Esophagus squamous epithelium (tissue), 4 donors: Measurements from ENCODE around the gene LSM10.

Experiments
- POLR2A ChIP-seq, 4 donors: fragments of 450-650 bp; IDR thresholded peaks; one replicate each; pipeline ENCODE4 v1.6.1; 2017; ENCODE audit warnings: antibody characterized with exemption in 4 of 4, mild to moderate bottlenecking in 4 of 4, moderate library complexity in 3 of 4
- TF ChIP-seq, protein P1 (sequence below), 6 experiments: fragments of 450-650 bp in 4 of 6; fragments of 200-600 bp in 2 of 6; sonication (generic) in 2 of 6; IDR thresholded peaks; one replicate each; pipeline ENCODE4 v1.5.1; 2016 to 2019; ENCODE audit warnings: antibody characterized with exemption in 6 of 6, mild to moderate bottlenecking in 4 of 6, moderate library complexity in 4 of 6

DNA sequence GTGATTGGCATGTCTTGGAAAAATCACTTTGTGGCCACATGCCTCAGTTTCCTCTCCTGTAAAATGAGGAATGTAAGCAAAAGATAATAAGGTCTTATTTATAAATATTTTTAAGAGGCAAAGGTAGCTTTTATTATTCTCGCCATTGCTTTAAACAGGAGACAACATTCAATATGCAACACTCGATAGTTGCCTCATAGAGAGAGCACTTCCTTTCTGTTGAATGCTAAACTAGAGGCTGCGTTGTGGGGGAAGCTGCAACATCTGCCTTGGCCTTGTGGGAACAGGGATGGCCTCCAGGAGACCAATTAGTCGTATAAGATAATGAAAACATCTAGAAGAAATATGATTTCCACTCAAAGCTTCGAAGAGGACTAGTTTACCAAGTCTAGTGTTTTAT is 49.0 kb upstream of the LSM10 start:
- TF ChIP-seq POLR2A (IDR thresholded peaks at IDR 0.05) = no peak
- TF ChIP-seq, protein P1, sequence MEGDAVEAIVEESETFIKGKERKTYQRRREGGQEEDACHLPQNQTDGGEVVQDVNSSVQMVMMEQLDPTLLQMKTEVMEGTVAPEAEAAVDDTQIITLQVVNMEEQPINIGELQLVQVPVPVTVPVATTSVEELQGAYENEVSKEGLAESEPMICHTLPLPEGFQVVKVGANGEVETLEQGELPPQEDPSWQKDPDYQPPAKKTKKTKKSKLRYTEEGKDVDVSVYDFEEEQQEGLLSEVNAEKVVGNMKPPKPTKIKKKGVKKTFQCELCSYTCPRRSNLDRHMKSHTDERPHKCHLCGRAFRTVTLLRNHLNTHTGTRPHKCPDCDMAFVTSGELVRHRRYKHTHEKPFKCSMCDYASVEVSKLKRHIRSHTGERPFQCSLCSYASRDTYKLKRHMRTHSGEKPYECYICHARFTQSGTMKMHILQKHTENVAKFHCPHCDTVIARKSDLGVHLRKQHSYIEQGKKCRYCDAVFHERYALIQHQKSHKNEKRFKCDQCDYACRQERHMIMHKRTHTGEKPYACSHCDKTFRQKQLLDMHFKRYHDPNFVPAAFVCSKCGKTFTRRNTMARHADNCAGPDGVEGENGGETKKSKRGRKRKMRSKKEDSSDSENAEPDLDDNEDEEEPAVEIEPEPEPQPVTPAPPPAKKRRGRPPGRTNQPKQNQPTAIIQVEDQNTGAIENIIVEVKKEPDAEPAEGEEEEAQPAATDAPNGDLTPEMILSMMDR (IDR thresholded peaks at IDR 0.05) = no peak
